Astrocyte of the spinal cord (primary cell): ENCODE data around the gene TNXB.

Source experiments
- DNase-seq: peaks from one replicate; pipeline ENCODE4 v3.0.0; 2011; ENCODE audit warnings: low read depth, low spot score
- H3K4me3 ChIP-seq: 2 replicates; pipeline ENCODE4 v1.5.1; 2011; ENCODE audit warnings: low read depth, mild to moderate bottlenecking, low read length, moderate library complexity
- CTCF ChIP-seq: IDR thresholded peaks from 2 replicates; pipeline ENCODE4 v1.5.1; 2012; ENCODE audit warnings: low read depth, mild to moderate bottlenecking, low read length, inconsistent platforms
- in situ Hi-C: cut with HindIII; loops from 2 replicates; pipeline ENCODE4 v1.10.0; 2017; ENCODE audit warnings: low sequenced_read_pairs

The TNXB gene

DNA sequence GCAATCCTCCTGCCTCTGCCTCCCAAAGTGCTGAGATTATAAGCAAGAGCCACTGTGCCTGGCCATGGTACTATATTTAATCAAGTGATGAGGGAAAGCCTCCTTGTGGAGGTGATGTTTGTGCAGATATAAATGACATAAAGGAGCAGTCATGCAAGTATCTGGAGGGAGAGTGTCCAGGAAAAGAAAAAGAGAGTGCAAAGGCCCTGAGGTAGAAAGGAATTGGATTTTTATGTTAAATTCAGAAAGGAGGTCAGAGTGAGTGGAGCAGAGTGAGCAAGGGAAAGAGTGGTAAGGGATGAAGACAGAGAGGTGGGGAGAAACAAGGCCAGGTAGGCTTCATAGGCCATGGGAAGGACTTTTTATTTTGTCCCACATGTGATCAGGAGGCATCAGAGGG, 28.3 kb upstream of the TNXB start:
- TF ChIP-seq CTCF, result no peak
- in situ Hi-C loops, result no loop called here
- no peak for DNase-seq
- H3K4me3 ChIP-seq, result no peak overlapping the region

DNA sequence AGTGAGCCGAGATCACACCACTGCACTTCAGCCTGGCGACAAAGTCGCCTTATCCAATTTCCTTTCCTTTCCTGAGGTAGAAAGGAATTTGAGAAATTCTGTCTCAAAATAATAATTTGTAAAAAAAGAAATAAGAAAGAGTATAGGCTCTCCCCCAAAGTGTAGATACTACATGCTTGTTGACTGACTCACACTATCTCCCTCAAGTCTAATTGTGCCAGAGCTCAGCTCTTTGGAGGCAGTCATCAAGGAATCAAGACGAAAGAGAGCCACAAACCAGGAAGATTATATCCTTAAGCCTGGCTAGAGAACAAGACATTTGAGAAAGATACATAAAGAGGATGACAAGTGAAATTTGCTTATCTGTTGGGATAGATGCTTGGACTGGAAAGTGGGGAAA, 24.6 kb upstream of the TNXB start:
- DNase-seq, result no peak
- TF ChIP-seq CTCF, result no peak
- H3K4me3 ChIP-seq, result no peak overlapping the region
- in situ Hi-C loops, result no loop called here

GRCh38 chr6:32132110-32132509, 23.0 kb upstream of the TNXB start:
- no peak for DNase-seq
- in situ Hi-C loops, result no loop called here
- H3K4me3 ChIP-seq, result no peak overlapping the region
- no peak for TF ChIP-seq CTCF

- no peak overlapping the region for H3K4me3 ChIP-seq
- in situ Hi-C loops, result no loop called here
- TF ChIP-seq CTCF, result no peak
- no peak for DNase-seq
Observed at GRCh38 chr6:32131439-32131948, 22.4 kb upstream of the TNXB start.

GRCh38 chr6:32129297-32130088, 20.4 kb upstream of the TNXB start:
- in situ Hi-C loops, result no loop called here
- TF ChIP-seq CTCF, result no peak
- peak overlapping the region; percentile 69 for H3K4me3 ChIP-seq
- no peak for DNase-seq

GRCh38 chr6:32128751-32129296, 19.7 kb upstream of the TNXB start:
- no peak for DNase-seq
- in situ Hi-C loops, result no loop called here
- H3K4me3 ChIP-seq, result peak overlapping the region; percentile 69
- no peak for TF ChIP-seq CTCF
